Astrocyte (in vitro differentiated cells and primary cell): Measurements from ENCODE around the gene MX2. TPM values are rescaled to one million over a fixed set of nuclear protein-coding genes. Genes with fewer than 3 reads are reported as not detected.

ENCODE experiments used
- DNase-seq: peaks from one replicate; pipeline ENCODE4 v3.0.0-alpha.2; 2010; ENCODE audit warnings: low read depth
- FAIRE-seq: peaks from 2 replicates; lab custom pipeline; 2011; peaks lifted over from hg19 to GRCh38; lab: Jason Lieb, UNC
- H2AFZ ChIP-seq: 2 replicates; pipeline ENCODE4 v1.6.0; 2012; ENCODE audit warnings: low read depth, low read length, inconsistent platforms
- H3K27ac ChIP-seq: 2 replicates; pipeline ENCODE4 v1.5.1; 2011; ENCODE audit warnings: low read depth, low read length, inconsistent platforms
- H3K27me3 ChIP-seq: 2 replicates; pipeline ENCODE4 v1.6.0; 2011; ENCODE audit warnings: low read length, inconsistent platforms; ENCODE audit not compliant: insufficient read depth
- H3K36me3 ChIP-seq: 2 replicates; pipeline ENCODE4 v1.5.1; 2011; ENCODE audit warnings: low read length, inconsistent platforms; ENCODE audit not compliant: insufficient read depth
- H3K4me1 ChIP-seq: 2 replicates; pipeline ENCODE4 v1.5.1; 2011; ENCODE audit warnings: low read length, inconsistent platforms; ENCODE audit not compliant: insufficient read depth
- H3K4me2 ChIP-seq: 2 replicates; pipeline ENCODE4 v1.6.0; 2012; ENCODE audit warnings: low read length, inconsistent platforms
- H3K4me3 ChIP-seq: 2 replicates; pipeline ENCODE4 v1.5.1; 2011; ENCODE audit warnings: low read depth, mild to moderate bottlenecking, low read length, inconsistent platforms; ENCODE audit not compliant: insufficient read depth
- H3K79me2 ChIP-seq: 2 replicates; pipeline ENCODE4 v1.6.0; 2012; ENCODE audit warnings: mild to moderate bottlenecking, low read length, inconsistent platforms; ENCODE audit not compliant: insufficient read depth
- H3K9ac ChIP-seq: 2 replicates; pipeline ENCODE4 v1.6.0; 2012; ENCODE audit warnings: mild to moderate bottlenecking, low read length, inconsistent platforms
- H3K9me3 ChIP-seq: 2 replicates; pipeline ENCODE4 v1.5.1; 2012; ENCODE audit warnings: low read depth, mild to moderate bottlenecking, low read length, inconsistent platforms; ENCODE audit not compliant: insufficient read depth
- H4K20me1 ChIP-seq: 2 replicates; pipeline ENCODE4 v1.6.0; 2012; ENCODE audit warnings: low read length, inconsistent platforms; ENCODE audit not compliant: insufficient read depth
- H3K27ac Mint-ChIP-seq: one replicate; pipeline ENCODE4 v1.8.0; 2021; ENCODE audit warnings: mild to moderate bottlenecking, mixed read lengths; ENCODE audit not compliant: unreplicated experiment
- H3K27me3 Mint-ChIP-seq: one replicate; pipeline ENCODE4 v1.8.0; 2021; ENCODE audit warnings: low read depth, mixed read lengths; ENCODE audit not compliant: unreplicated experiment
- H3K36me3 Mint-ChIP-seq: one replicate; pipeline ENCODE4 v1.8.0; 2021; ENCODE audit warnings: low read depth, mixed read lengths; ENCODE audit not compliant: unreplicated experiment
- H3K4me1 Mint-ChIP-seq: one replicate; pipeline ENCODE4 v1.8.0; 2021; ENCODE audit warnings: low read depth, mixed read lengths; ENCODE audit not compliant: unreplicated experiment
- H3K4me3 Mint-ChIP-seq: one replicate; pipeline ENCODE4 v1.8.0; 2021; ENCODE audit warnings: mild to moderate bottlenecking, moderate library complexity, mixed read lengths; ENCODE audit not compliant: unreplicated experiment
- H3K9me3 Mint-ChIP-seq: one replicate; pipeline ENCODE4 v1.8.0; 2021; ENCODE audit warnings: mild to moderate bottlenecking, mixed read lengths; ENCODE audit not compliant: unreplicated experiment
- CTCF ChIP-seq: IDR thresholded peaks from 2 replicates; pipeline ENCODE4 v1.5.1; 2011; ENCODE audit warnings: low read depth, mild to moderate bottlenecking, inconsistent platforms, low read length, moderate library complexity; ENCODE audit not compliant: insufficient read depth
- EZH2 ChIP-seq: IDR thresholded peaks from 2 replicates; pipeline ENCODE4 v1.6.1; 2012; ENCODE audit warnings: mild to moderate bottlenecking, low read length, inconsistent platforms; ENCODE audit not compliant: insufficient read depth
- total RNA-seq: library from RNA; stranded (reverse); gene quantifications from 2 replicates; pipeline ENCODE4 v1.2.1, GENCODE V29; 2021

Gene MX2
- total RNA-seq, 1 donor from 2014 or later, result 8.6 TPM

GRCh38 chr21:41370840-41371684 is 9.2 kb downstream of the MX2 start:
- no peak overlapping the region for H3K4me2 ChIP-seq

GRCh38 chr21:41371685-41372030 is 9.8 kb downstream of the MX2 start:
- peaks cover 2% of the 10 kb centered on the region for H3K9me3 Mint-ChIP-seq
- Histone ChIP-seq H3K4me1 (no peaks in the 10 kb centered on the region), H2AFZ (no peak overlapping the region), H3K27me3 (peaks cover 6% of the 10 kb centered on the region), H3K36me3 (no peaks in the 10 kb centered on the region), H3K4me2 (no peak overlapping the region), H4K20me1 (no peaks in the 10 kb centered on the region), H3K4me3 (no peak overlapping the region), H3K9ac (no peak overlapping the region), H3K9me3 (peaks cover 4% of the 10 kb centered on the region), H3K27ac (no peak overlapping the region), H3K79me2 (no peaks in the 10 kb centered on the region)
- peaks cover 25% of the 10 kb centered on the region for H3K4me1 Mint-ChIP-seq
- H3K36me3 Mint-ChIP-seq, result peaks cover 6% of the 10 kb centered on the region
- peaks cover 23% of the 10 kb centered on the region for H3K27me3 Mint-ChIP-seq
- H3K27ac Mint-ChIP-seq, result no peak overlapping the region
- FAIRE-seq (no peak), DNase-seq (no peak)
- H3K4me3 Mint-ChIP-seq, result no peak overlapping the region
- TF ChIP-seq EZH2 (no peak), CTCF (no peak)

More at GRCh38 chr21:41370840-41371684, 9.2 kb downstream of the MX2 start:
- Mint-ChIP-seq H3K9me3 (peaks cover 4% of the 10 kb centered on the region), H3K36me3 (peaks cover 6% of the 10 kb centered on the region), H3K4me1 (peaks cover 27% of the 10 kb centered on the region), H3K27me3 (peaks cover 23% of the 10 kb centered on the region), H3K27ac (peak overlapping the region; percentile 70), H3K4me3 (no peak overlapping the region)
- Histone ChIP-seq H3K79me2 (no peaks in the 10 kb centered on the region), H3K9ac (no peak overlapping the region), H3K27ac (no peak overlapping the region), H2AFZ (no peak overlapping the region), H4K20me1 (no peaks in the 10 kb centered on the region), H3K9me3 (peaks cover 4% of the 10 kb centered on the region), H3K4me3 (no peak overlapping the region), H3K27me3 (peaks cover 6% of the 10 kb centered on the region), H3K4me1 (no peaks in the 10 kb centered on the region), H3K36me3 (no peaks in the 10 kb centered on the region)
- peak; percentile 20 for DNase-seq
- TF ChIP-seq CTCF (no peak), EZH2 (no peak)
- FAIRE-seq, result no peak

GRCh38 chr21:41373253-41373652 is 11.4 kb downstream of the MX2 start:
- no peak for DNase-seq
- peaks cover 4% of the 10 kb centered on the region for H3K9me3 ChIP-seq
- H3K9me3 Mint-ChIP-seq, result peaks cover 2% of the 10 kb centered on the region

More at GRCh38 chr21:41373253-41373652, 11.4 kb downstream of the MX2 start:
- Histone ChIP-seq H3K4me2 (no peak overlapping the region), H3K4me3 (no peak overlapping the region), H3K27ac (no peak overlapping the region), H3K4me1 (no peaks in the 10 kb centered on the region), H3K36me3 (no peaks in the 10 kb centered on the region), H2AFZ (no peak overlapping the region), H3K9ac (no peak overlapping the region), H3K27me3 (peaks cover 6% of the 10 kb centered on the region), H3K79me2 (no peaks in the 10 kb centered on the region), H4K20me1 (no peaks in the 10 kb centered on the region)
- Mint-ChIP-seq H3K36me3 (peaks cover 9% of the 10 kb centered on the region), H3K4me3 (no peak overlapping the region), H3K4me1 (peaks cover 9% of the 10 kb centered on the region), H3K27ac (peak overlapping the region; percentile 62), H3K27me3 (peaks cover 30% of the 10 kb centered on the region)
- TF ChIP-seq EZH2 (no peak), CTCF (no peak)
- no peak for FAIRE-seq
